ENCODE measurements around the gene SIRT5. TPM values are rescaled to one million over a fixed set of nuclear protein-coding genes. Genes with fewer than 3 reads are reported as not detected.

SIRT5 gene
- total RNA-seq, 4 donors from 2014 or later, result 10.5 to 20.4 (median 12.4) TPM

DNA sequence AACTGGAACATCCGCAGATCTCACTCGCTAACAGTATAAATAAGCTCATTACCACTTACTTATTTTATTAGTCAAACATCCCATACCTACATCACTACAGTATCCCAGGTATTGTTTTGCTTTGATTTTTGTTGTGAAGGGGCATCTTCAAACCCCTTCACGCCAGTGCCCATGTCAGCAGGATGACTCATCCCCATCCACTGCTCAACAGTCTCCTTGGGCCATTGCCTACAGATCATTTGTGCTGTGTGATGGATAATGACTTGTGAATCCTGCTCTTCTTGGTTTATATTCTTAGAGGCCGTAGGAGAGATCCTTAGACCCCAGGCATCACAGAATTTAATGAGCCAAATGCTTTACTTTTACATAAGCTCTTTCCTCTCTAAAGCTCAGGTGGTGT is 8.5 kb upstream of the SIRT5 start:
- Histone ChIP-seq H3K36me3 (no peaks in the 10 kb centered on the region), H3K4me3 (replicated peaks in 1 of 3) (no peak overlapping the region), H3K9me3 (no peaks in the 10 kb centered on the region), H3K27ac (no peak overlapping the region), H3K4me1 (peaks cover 0 to 19% of the 10 kb centered on the region in 2 donors), H3K27me3 (no peaks in the 10 kb centered on the region)
- no peak for DNase-seq
- TF ChIP-seq, protein P1, sequence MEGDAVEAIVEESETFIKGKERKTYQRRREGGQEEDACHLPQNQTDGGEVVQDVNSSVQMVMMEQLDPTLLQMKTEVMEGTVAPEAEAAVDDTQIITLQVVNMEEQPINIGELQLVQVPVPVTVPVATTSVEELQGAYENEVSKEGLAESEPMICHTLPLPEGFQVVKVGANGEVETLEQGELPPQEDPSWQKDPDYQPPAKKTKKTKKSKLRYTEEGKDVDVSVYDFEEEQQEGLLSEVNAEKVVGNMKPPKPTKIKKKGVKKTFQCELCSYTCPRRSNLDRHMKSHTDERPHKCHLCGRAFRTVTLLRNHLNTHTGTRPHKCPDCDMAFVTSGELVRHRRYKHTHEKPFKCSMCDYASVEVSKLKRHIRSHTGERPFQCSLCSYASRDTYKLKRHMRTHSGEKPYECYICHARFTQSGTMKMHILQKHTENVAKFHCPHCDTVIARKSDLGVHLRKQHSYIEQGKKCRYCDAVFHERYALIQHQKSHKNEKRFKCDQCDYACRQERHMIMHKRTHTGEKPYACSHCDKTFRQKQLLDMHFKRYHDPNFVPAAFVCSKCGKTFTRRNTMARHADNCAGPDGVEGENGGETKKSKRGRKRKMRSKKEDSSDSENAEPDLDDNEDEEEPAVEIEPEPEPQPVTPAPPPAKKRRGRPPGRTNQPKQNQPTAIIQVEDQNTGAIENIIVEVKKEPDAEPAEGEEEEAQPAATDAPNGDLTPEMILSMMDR (IDR thresholded peaks at IDR 0.05), result no peak
- TF ChIP-seq POLR2A (IDR thresholded peaks at IDR 0.05), result no peak
- intact Hi-C loops (cut with DNase I), result no loop called here
- 91 to 94% methylated on average over 4 of the region's 4 CpGs for WGBS, 2 donors

DNA sequence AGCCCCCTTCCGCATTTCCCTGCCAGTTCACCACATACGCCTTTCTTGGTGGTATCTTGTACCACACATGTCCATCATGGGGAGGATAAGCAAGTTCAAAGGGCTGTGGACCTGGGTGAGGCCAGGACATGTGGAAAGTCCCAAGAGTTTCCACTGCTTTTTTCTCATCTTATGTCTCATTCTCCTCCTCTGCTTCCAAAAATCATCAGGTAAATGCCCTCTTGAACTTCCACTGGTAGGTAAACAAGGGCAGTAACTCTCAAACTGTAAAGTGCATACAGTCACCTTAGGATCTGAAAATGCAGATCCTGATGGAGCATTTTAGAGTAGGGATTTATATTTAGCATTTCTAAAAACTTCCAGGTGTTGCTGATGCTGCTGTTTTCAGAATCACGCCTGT is 7.9 kb upstream of the SIRT5 start:
- no peaks in the 10 kb centered on the region for H3K27me3 ChIP-seq
- H3K4me1 ChIP-seq, result peaks cover 0 to 14% of the 10 kb centered on the region in 2 donors
- 95 to 99% methylated on average over 3 of the region's 3 CpGs for WGBS, 2 donors
- no peak overlapping the region for H3K4me3 ChIP-seq (replicated peaks in 1 of 3)
- TF ChIP-seq POLR2A (IDR thresholded peaks at IDR 0.05), result no peak
- TF ChIP-seq, protein P1 (IDR thresholded peaks at IDR 0.05), result no peak
- intact Hi-C loops (cut with DNase I), result no loop called here
- no peaks in the 10 kb centered on the region for H3K36me3 ChIP-seq
- H3K27ac ChIP-seq, result no peak overlapping the region
- no peak for DNase-seq
- no peaks in the 10 kb centered on the region for H3K9me3 ChIP-seq

DNA sequence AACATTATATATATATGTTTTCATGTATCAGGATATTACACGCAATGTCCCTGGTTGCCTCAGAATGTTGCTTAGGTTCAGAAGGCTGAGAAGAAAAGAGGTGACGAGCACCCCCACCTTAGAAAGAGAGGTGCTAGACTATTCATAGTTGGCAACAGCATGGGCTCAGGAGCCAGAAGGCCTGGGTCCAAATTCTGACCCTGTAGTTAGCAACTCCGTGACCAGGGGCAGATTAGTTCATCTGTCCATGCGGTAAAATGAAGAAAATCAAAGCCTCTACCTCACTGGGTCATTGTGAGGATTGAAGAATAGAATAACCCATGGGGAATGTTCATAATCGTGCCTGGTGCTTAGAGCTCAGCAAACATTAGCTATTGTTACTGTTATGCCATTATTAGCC is 5.4 kb upstream of the SIRT5 start:
- Histone ChIP-seq H3K4me1 (peaks cover 6% of the 10 kb centered on the region in 2 donors), H3K36me3 (no peaks in the 10 kb centered on the region), H3K9me3 (no peaks in the 10 kb centered on the region), H3K27ac (no peak overlapping the region), H3K27me3 (no peaks in the 10 kb centered on the region), H3K4me3 (replicated peaks in 1 of 3) (no peak overlapping the region)
- intact Hi-C loops (cut with DNase I), result no loop called here
- WGBS, 2 donors, result 90 to 91% methylated on average over 5 of the region's 5 CpGs
- TF ChIP-seq, protein P1 (IDR thresholded peaks at IDR 0.05), result no peak
- TF ChIP-seq POLR2A (IDR thresholded peaks at IDR 0.05), result no peak
- no peak for DNase-seq

DNA sequence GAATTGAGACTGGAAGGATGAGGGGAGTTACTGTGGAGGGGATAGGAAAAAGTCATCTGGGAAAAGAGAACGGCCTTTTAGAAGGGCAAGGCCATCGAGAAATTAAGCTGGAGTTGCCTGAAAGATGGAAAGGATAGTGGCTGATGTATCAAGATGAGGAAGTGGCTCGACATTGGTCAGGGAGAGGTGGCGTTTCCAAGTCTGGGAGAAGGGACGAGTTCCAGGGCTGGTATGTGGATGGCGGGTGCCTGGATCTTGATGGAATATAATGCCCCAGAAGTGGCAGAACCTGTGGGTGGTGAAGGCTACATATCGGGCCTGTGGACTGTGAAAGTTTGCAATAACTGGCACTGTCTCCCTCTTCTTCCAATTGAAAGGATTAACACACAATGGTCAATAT is 2.2 kb upstream of the SIRT5 start:
- no peak for TF ChIP-seq POLR2A (IDR thresholded peaks at IDR 0.05)
- TF ChIP-seq, protein P1 (IDR thresholded peaks at IDR 0.05), result no peak
- Histone ChIP-seq H3K9me3 (no peaks in the 10 kb centered on the region), H3K27ac (no peak overlapping the region), H3K4me1 (peaks cover 6 to 11% of the 10 kb centered on the region in 2 donors), H3K36me3 (no peaks in the 10 kb centered on the region), H3K4me3 (replicated peaks in 1 of 3) (no peak overlapping the region), H3K27me3 (no peaks in the 10 kb centered on the region)
- no peak for DNase-seq
- WGBS, 2 donors, result 86 to 88% methylated on average over 7 of the region's 7 CpGs
- intact Hi-C loops (cut with DNase I), result loop anchor here (5.0 kb wide), 1 partner anchor 35 kb away; no protein-coding TSS in a partner anchor

DNA sequence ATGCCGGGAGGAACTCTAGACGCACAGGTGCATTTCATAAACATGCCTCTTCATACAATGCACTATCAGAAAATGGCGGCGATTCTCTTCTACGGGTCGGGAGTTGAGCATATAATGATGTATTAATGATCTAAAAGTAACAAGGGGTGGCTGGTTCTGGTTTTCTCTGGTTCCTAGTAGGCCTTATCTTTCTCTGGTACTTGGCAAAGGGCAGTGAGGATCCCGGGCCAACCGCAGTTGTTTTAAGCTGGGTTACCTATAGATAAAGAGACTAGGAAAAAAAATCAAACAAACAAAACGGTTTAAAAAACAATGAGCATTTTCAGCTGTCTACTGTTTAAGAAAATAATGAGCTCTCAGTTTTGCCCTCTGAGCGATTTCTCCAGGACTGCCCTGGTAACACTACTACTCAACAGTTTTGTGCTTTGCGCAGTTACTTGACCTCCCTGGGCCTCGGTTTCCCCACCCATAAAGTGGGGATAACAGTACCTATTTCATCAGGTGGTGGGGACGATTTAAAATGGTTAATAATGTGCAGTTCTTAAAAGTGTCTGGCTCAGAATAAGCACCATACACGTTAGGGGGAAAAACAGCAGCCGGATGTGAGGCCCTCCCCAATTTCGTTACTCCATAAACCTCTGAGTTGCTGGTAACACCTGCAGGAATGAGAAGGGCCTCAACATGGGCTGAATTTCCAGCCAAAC is 1.3 kb upstream of the SIRT5 start:
- no peaks in the 10 kb centered on the region for H3K27me3 ChIP-seq
- TF ChIP-seq, protein P1 (IDR thresholded peaks at IDR 0.05), result no peak
- no peak for TF ChIP-seq POLR2A (IDR thresholded peaks at IDR 0.05)
- intact Hi-C loops (cut with DNase I), result loop anchor here (5.0 kb wide), 1 partner anchor 34 kb away; no protein-coding TSS in a partner anchor
- no peak for DNase-seq
- peak overlapping the region; percentile 97 to 98 (median 97) for H3K27ac ChIP-seq
- 86 to 90% methylated on average over 16 of the region's 16 CpGs for WGBS, 2 donors
- no peaks in the 10 kb centered on the region for H3K36me3 ChIP-seq
- H3K9me3 ChIP-seq, result no peaks in the 10 kb centered on the region
- peaks cover 6 to 11% of the 10 kb centered on the region in 2 donors for H3K4me1 ChIP-seq
- H3K4me3 ChIP-seq (replicated peaks in 1 of 3), result no peak overlapping the region

All from thyroid gland (tissue), 4 donors.